DLD1 (cell line): ENCODE data around the gene CABP2.
"Not testable (repeated sequence)": the region's sequence is repeated elsewhere in the genome, so short reads cannot be mapped to it uniquely, and the experiment has no call there.

ENCODE experiments used
- in situ Hi-C: cut with HindIII; loops from 2 replicates; pipeline ENCODE4 v1.10.0; 2017; ENCODE audit warnings: low sequenced_read_pairs

Gene CABP2

GRCh38 chr11:67495234-67496005, 27.8 kb downstream of the CABP2 start:
- in situ Hi-C loops, result no loop called here

- in situ Hi-C loops, result no loop called here
These were observed 28.6 kb downstream of the CABP2 start for GRCh38 chr11:67494371-67495233.

DNA sequence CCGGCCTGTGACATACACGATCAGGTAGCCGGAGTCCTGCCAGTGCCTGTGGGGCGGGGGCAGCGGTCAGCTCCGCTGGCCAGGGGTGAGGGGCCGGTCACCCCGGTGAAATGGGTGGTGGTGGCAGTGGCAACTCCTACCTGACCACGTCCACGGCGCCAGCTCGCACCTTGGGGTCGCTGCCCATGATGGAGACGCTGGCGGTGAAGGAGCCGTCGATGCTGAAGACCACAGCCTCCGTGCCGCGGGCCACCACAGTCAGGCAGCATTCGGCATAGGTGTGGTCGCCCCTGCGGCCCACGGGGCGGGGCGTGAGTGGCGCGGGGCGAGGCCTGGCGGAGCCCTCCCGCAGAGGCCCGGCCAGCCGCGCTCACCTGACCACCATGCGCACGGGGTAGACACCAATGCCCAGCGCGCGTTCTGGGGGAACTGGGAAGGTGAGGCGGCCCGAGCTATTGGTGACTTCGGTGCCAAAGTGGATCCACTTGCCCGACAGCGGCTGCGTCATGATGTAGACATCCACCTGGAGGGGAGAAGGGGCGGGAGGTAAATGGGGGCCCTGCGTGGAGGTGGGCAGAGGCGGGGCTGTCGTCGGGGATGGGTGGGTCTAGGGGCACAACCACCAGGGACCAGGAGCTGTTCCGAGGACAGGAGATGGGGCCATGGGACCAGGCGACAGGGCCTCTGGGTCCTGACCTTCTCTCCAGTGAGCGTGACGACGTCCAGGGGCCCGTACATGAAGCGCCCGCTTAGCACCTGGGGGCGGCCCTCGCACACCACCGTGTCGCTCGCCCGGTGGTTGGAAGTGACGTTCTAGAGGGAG, 29.5 kb downstream of the CABP2 start:
- in situ Hi-C loops, result no loop called here

GRCh38 chr11:67492801-67493547, 30.3 kb downstream of the CABP2 start:
- in situ Hi-C loops, result no loop called here

- in situ Hi-C loops, result no loop called here
These were observed 31.0 kb downstream of the CABP2 start for GRCh38 chr11:67492069-67492727.

- in situ Hi-C loops, result no loop called here
These were observed 31.8 kb downstream of the CABP2 start for GRCh38 chr11:67491276-67492068.

DNA sequence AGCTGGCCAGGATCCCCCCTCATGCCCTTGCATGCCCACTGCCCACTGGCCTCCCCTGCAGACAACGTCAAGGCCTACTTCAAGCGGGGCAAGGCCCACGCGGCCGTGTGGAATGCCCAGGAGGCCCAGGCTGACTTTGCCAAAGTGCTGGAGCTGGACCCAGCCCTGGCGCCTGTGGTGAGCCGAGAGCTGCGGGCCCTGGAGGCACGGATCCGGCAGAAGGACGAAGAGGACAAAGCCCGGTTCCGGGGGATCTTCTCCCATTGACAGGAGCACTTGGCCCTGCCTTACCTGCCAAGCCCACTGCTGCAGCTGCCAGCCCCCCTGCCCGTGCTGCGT, 32.5 kb downstream of the CABP2 start:
- in situ Hi-C loops, result no loop called here

GRCh38 chr11:67489885-67490726, 33.1 kb downstream of the CABP2 start:
- in situ Hi-C loops, result no loop called here

DNA sequence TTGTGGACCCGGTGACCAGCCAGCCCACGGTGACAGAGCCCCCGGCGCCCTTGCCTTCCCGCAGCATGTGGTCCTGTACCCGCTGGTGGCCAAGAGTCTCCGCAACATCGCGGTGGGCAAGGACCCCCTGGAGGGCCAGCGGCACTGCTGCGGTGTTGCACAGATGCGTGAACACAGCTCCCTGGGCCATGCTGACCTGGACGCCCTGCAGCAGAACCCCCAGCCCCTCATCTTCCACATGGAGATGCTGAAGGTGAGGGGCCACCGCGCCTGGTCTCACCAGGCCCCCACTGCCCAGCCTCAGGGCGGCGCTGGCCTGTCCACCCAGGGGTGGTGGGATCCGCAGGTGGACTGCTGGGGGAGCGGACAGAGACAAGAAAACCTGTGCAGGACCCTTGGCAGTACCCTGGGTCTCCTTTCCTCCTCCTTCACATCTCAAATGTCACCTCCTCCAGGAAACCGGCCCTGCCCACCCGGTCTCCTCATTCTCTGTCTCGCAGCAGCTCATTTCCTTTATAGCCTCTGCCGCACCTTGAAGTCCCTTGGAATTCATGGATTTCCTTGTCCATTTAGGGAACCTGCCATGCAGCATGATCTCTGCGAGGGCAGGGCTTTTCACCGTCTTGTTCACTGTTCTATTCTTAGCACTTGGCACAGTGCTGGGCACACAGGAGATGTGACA, 33.9 kb downstream of the CABP2 start:
- in situ Hi-C loops, result no loop called here

DNA sequence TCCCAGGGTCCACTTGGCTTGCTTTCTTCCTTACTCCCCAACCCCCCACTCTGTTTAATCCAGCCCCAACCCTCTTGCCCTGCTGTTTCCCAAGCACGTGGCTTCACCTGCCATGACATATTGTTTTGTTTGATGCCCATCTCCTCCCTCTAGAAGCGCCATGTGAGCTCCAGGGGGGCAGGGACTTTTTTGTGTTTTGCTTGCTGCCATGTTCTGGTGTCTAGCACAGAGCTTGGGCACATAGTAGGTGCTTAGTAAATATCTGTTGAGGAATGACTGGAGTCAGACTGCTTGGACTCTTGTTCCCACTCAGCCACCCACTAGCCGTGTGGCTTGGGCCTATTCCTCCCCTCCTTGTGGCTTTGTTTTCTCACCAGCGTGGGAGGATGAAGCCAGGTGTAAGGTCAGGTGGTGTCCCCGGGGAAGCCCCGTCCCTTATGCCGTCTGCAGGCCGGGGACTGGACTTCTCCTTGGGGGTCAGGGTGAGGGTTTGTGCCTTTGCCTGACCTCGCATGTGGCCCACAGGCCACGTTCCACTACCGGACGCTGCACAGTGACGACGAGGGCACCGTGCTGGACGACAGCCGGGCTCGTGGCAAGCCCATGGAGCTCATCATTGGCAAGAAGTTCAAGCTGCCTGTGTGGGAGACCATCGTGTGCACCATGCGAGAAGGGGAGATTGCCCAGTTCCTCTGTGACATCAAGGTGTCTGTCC, 36.6 kb downstream of the CABP2 start:
- in situ Hi-C loops, result no loop called here

- in situ Hi-C loops, result not testable (repeated sequence)
These were observed 37.3 kb downstream of the CABP2 start for GRCh38 chr11:67485873-67486361.

DNA sequence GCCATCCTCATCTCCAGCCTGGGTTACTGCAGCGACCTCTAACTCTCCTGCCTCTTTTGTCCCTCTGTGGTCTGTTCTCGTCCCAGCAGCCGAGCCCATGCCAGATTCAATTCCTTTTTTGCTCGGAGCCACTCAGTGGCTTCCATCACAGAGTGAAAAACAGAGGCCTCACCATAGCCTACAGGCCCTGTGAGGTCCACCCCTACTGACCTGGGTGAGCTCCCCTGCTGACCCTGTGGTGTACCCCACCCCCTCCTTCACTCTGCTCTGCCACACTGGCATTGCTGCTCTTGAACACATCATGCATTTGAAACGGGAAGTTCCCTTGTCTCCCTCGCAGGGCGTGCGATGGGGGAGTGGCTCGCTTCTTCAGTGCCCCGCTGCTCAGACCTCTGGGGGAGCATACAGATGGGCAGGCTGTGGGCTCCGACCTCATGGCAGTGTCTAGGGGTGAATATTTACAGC, 38.4 kb downstream of the CABP2 start:
- in situ Hi-C loops, result no loop called here

GRCh38 chr11:67483831-67484665, 39.2 kb downstream of the CABP2 start:
- in situ Hi-C loops, result no loop called here

- in situ Hi-C loops, result no loop called here
These were observed 40.1 kb downstream of the CABP2 start, which contains the start of gene AIP for GRCh38 chr11:67482827-67483798. Gene AIP (plus strand): TSS chr11:67483026. CDS start chr11:67483159, 133 bp downstream.
